CD1c-positive myeloid dendritic cell (primary cell): ENCODE data around the gene PPP6C.
A peak's percentile ranks its signal among the peaks of the same experiment; 100 is the strongest.
"Not testable (repeated sequence)": the region's sequence is repeated elsewhere in the genome, so short reads cannot be mapped to it uniquely, and the experiment has no call there.

Experiments used
- DNase-seq: peaks from one replicate; pipeline ENCODE4 v3.0.0-alpha.2; 2016; ENCODE audit errors: extremely low spot score

Gene PPP6C

GRCh38 chr9:125189361-125190289 is at the start of gene PPP6C:
Gene PPP6C (minus strand): TSS chr9:125189803. CDS start chr9:125189718, 85 bp downstream.
- peak; percentile 99 for DNase-seq

DNA sequence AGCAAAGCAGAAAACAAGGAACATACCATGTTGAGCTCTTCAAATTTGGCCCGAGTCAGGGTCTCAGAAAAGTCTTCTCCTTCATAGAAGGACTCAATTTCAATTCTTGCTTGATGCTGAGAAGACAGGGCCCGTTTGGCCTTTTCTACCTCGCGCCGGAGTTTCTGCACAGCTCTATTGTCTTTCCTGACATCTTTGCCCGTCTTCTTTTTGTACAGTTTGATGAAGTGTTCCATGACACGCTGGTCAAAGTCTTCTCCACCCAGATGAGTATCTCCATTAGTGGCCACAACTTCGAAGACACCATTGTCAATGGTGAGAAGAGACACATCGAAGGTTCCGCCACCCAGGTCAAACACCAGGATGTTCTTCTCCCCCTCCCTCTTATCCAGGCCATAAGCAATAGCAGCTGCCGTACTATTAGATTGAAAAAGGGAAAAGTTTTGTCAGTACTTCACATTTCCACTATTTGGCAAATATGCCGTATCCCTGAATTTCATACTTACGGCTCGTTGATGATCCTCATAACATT is 49.4 kb upstream of the PPP6C start:
- no peak for DNase-seq

- no peak for DNase-seq
These were observed 48.7 kb upstream of the PPP6C start for GRCh38 chr9:125238127-125238914.

DNA sequence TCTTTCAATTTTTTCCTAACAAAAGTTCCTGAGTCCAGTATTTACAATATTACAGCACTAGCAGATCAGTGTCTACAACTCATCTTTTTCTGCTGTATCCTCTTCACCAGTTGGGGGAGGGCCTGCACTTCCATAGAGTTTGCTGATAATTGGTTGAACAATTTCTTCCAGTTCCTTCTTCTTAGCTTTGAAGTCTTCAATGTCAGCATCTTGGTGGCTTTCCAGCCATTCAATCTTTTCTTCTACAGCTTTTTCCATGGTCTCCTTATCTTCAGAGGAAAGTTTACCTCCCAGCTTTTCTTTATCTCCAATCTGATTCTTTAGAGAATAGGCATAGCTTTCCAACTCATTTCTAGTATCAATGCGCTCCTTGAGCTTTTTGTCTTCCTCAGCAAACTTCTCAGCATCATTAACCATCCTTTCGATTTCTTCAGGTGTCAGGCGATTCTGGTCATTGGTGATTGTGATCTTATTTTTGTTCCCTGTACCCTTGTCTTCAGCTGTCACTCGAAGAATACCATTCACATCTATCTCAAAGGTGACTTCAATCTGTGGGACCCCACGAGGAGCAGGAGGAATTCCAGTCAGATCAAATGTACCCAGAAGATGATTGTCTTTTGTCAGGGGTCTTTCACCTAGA is 47.0 kb upstream of the PPP6C start:
- not testable (repeated sequence) for DNase-seq

- DNase-seq = no peak
These were observed 46.4 kb upstream of the PPP6C start for GRCh38 chr9:125235804-125236519.

GRCh38 chr9:125234099-125234498 is 44.5 kb upstream of the PPP6C start:
- DNase-seq = not testable (repeated sequence)

GRCh38 chr9:125233678-125234077 is 44.1 kb upstream of the PPP6C start:
- DNase-seq = no peak

GRCh38 chr9:125227761-125228160 is 38.2 kb upstream of the PPP6C start:
- no peak for DNase-seq

DNA sequence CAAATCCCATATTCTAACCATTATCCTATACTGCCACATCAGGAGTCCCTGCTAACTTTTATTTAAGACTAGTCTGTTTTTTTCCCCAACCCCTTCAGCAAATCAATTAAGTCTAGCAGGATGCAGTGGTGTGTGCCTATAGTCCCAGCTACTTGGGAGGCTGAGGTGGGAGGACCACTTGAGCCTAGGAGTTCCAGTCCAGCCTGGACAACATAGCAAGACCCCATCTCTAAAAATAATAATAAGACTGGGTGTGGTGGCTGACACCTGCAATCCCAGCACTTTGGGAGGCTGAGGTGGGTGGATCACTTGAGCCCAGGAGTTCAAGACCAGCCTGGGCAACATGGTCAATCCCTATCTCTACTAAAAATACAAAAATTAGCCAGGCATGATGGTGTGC is 35.3 kb upstream of the PPP6C start:
- DNase-seq = not testable (repeated sequence)

- no peak for DNase-seq
These were observed 29.0 kb upstream of the PPP6C start for GRCh38 chr9:125218621-125219020.

GRCh38 chr9:125214186-125214585 is 24.6 kb upstream of the PPP6C start:
- no peak for DNase-seq

DNA sequence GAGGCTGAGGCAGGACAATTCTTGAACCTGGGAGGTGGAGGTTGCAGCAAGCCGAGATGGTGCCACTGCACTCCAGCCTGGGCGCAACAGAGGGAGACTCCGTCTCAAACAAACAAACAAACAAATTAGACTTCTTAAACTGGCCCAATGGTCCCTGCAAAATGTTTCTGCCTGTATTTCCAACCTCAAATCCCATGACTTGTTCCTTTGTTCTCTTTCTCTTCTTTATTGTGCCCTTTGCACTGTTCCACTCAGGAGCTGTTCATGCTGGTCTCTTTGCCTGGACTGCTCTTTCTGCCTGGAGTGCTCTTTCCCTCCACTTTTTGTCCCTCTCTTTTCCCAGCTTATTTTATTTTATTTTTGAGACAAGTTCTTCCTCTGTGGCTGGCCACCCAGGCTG is 14.9 kb upstream of the PPP6C start:
- no peak for DNase-seq

- DNase-seq = no peak
These were observed 13.4 kb upstream of the PPP6C start for GRCh38 chr9:125202846-125203618.

DNA sequence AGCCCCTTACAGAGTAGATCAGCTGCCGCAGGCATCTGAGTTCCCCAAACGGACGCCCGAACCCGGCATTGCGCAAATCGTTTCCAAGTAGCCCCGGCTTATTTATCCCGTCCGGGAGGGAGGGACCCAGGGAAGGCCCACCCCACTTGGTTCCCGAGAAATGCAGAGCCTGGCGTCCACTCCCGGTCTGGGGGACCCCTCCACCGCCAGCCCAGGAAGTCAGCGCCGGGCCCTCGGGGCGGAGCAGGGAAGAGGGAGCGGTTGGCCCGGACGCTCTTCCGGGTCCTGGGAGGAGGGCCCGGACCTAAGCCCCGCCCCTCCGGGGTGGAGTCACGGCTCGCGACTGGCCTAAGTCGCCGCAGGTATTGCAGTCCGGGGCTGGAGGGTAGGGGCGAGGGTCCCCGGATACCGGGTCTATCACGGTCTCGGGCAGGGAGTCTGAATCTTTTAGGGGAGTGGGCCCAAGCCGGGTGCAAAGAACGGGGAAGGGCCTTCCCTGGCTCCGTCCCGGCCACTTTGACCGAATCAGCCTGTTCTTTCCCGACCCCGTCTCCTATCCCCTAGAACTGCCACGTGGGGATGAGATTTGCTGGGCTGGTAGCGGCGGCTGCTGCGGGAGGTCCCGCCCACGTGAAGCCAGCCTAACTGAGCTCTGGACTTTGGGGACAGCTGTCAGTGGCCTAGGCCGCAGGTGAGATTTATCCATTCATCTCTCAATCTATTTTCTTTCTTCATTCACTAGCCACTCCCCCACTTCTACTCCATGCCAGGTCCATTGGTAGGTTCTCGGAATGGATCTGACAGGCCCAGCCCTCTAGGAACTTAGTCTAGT is 10.8 kb upstream of the PPP6C start, which contains the start of gene RABEPK:
TSS of gene RABEPK (plus strand) at position 327 of the 832 bp plus-strand sequence. CDS start 2,472 bp downstream, outside the sequence.
- peak; percentile 96 for DNase-seq

- DNase-seq = not testable (repeated sequence)
These were observed 6.0 kb upstream of the PPP6C start for GRCh38 chr9:125195591-125195990.

GRCh38 chr9:125194466-125194865 is 4.9 kb upstream of the PPP6C start:
- not testable (repeated sequence) for DNase-seq

DNA sequence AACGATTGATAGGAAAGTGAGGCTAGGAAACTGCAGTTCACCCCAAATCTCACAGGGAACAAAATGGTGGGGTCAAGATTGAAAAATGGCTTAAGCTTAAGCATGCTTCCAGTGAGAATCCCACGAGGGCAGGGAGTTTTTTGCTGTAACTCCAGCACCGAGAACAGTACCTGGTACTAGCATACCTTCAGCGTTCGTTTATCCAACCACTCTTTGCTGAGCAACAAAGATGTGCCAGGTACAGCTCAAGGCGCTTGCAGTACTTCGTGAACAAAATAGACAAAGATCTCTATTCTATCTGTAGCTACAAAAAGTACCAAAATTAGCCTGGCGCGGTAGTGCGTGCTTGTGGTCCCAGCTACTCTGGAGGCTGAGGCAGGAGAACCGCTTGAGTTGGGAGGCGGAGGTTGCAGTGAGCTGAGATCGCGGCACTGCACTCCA is 778 bp upstream of the PPP6C start:
- no peak for DNase-seq

GRCh38 chr9:125189011-125189360 is 617 bp downstream of the PPP6C start:
- DNase-seq = peak; percentile 45

GRCh38 chr9:125183561-125183960 is 6.0 kb downstream of the PPP6C start:
- DNase-seq = no peak
